PC-9 (cell line): ENCODE data around the gene CCL16. TPM values are rescaled to one million over a fixed set of nuclear protein-coding genes. Genes with fewer than 3 reads are reported as not detected.

ENCODE experiments used
- BruUV-seq: library from RNA; stranded (reverse); fragments of 400-500 nt; replicated peaks from 2 replicates; lab custom pipeline; 2021; lab: Mats Ljungman, UMichigan
- CTCF ChIA-PET: fragments of 300-600 bp; sonication (Branson Sonifier 250); formaldehyde crosslinking; loops from one replicate; lab custom pipeline; 2022; ENCODE audit warnings: antibody characterized with exemption; lab: Charles Lee
- POLR2A ChIA-PET: fragments of 300-600 bp; sonication (Branson Sonifier 250); formaldehyde crosslinking; loops from one replicate; lab custom pipeline; 2022; ENCODE audit warnings: antibody characterized with exemption; ENCODE audit not compliant: unreplicated experiment; lab: Charles Lee
- DNase-seq, 2 experiments: peaks; one replicate each; pipeline versions ENCODE4 v3.0.0 to v3.0.0-alpha.2; 2015 to 2022; ENCODE audit warnings: mixed read lengths in 1 of 2
- H2AFZ ChIP-seq: fragments of 200-600 bp; sonication (generic); 2 replicates; pipeline ENCODE4 v1.8.1; 2017; ENCODE audit warnings: antibody characterized with exemption
- H3F3A ChIP-seq: fragments of 200-600 bp; sonication (generic); 2 replicates; pipeline ENCODE4 v1.8.1; 2017; ENCODE audit warnings: antibody characterized with exemption, mild to moderate bottlenecking, low read depth; ENCODE audit not compliant: insufficient read depth
- H3K27ac ChIP-seq: fragments of 200-600 bp; sonication (generic); 2 replicates; pipeline ENCODE4 v1.6.1; 2016; ENCODE audit warnings: mixed run types
- H3K27me3 ChIP-seq: fragments of 200-600 bp; sonication (generic); 2 replicates; pipeline ENCODE4 v1.6.1; 2016; ENCODE audit warnings: low read depth, mixed run types; ENCODE audit not compliant: insufficient read depth
- H3K36me3 ChIP-seq: fragments of 200-600 bp; sonication (generic); 2 replicates; pipeline ENCODE4 v1.6.1; 2016; ENCODE audit warnings: low read depth, mixed run types
- H3K4me1 ChIP-seq: fragments of 200-600 bp; sonication (generic); replicated peaks from 2 replicates; pipeline ENCODE4 v1.6.1; 2016; ENCODE audit warnings: mixed run types; ENCODE audit not compliant: insufficient read depth
- H3K4me2 ChIP-seq: fragments of 200-600 bp; sonication (generic); 2 replicates; pipeline ENCODE4 v1.6.1; 2017; ENCODE audit warnings: mixed run types
- H3K4me3 ChIP-seq: fragments of 200-600 bp; sonication (generic); 2 replicates; pipeline ENCODE4 v1.6.1; 2016; ENCODE audit warnings: mixed run types
- H3K79me2 ChIP-seq: fragments of 200-600 bp; sonication (generic); 2 replicates; pipeline ENCODE4 v1.6.1; 2017; ENCODE audit warnings: low read depth, mixed run types
- H3K9me2 ChIP-seq: fragments of 200-600 bp; sonication (generic); 2 replicates; pipeline ENCODE4 v1.8.1; 2017; ENCODE audit warnings: mild to moderate bottlenecking; ENCODE audit not compliant: insufficient read depth
- H3K9me3 ChIP-seq: fragments of 200-600 bp; sonication (generic); 2 replicates; pipeline ENCODE4 v1.8.1; 2016; ENCODE audit warnings: low read depth; ENCODE audit not compliant: insufficient read depth
- H4K20me1 ChIP-seq: fragments of 200-600 bp; sonication (generic); 2 replicates; pipeline ENCODE4 v1.8.1; 2017; ENCODE audit not compliant: insufficient read depth
- EZH2 ChIP-seq: fragments of 200-600 bp; sonication (generic); IDR thresholded peaks from 2 replicates; pipeline ENCODE4 v1.8.0; 2017; ENCODE audit warnings: antibody characterized with exemption, low read depth
- intact Hi-C: fragments of 100-400 bp; cut with micrococcal nuclease; formaldehyde crosslinking; loops from one replicate; pipeline ENCODE4 v1.10.0; 2022; ENCODE audit not compliant: unreplicated experiment
- total RNA-seq: library from RNA; stranded (reverse); gene quantifications from 2 replicates; pipeline ENCODE4 v1.2.3, GENCODE V29; 2021
- TF ChIP-seq, protein P1 (sequence below): fragments of 200-600 bp; sonication (generic); conservative IDR thresholded peaks from 2 replicates; pipeline ENCODE4 v1.6.1; 2017; ENCODE audit warnings: mixed run types, antibody characterized with exemption, mild to moderate bottlenecking, moderate library complexity

CCL16 gene
- total RNA-seq, 1 experiment from 2014 or later, result not detected

- Histone ChIP-seq H2AFZ (no peak overlapping the region), H3F3A (no peaks in the 10 kb centered on the region), H3K4me3 (no peak overlapping the region), H3K9me2 (no peaks in the 10 kb centered on the region), H3K27ac (no peak overlapping the region), H4K20me1 (no peaks in the 10 kb centered on the region), H3K4me2 (no peak overlapping the region), H3K36me3 (no peaks in the 10 kb centered on the region), H3K79me2 (no peaks in the 10 kb centered on the region), H3K9me3 (no peaks in the 10 kb centered on the region), H3K27me3 (peaks cover 8% of the 10 kb centered on the region; the same call in 1 of the 2 replicates), H3K4me1 (no peaks in the 10 kb centered on the region)
- BruUV-seq, result no TSS peak
- DNase-seq, result no peak
- POLR2A ChIA-PET, result no interaction called here
- CTCF ChIA-PET, result no interaction called here
- TF ChIP-seq, protein P1, sequence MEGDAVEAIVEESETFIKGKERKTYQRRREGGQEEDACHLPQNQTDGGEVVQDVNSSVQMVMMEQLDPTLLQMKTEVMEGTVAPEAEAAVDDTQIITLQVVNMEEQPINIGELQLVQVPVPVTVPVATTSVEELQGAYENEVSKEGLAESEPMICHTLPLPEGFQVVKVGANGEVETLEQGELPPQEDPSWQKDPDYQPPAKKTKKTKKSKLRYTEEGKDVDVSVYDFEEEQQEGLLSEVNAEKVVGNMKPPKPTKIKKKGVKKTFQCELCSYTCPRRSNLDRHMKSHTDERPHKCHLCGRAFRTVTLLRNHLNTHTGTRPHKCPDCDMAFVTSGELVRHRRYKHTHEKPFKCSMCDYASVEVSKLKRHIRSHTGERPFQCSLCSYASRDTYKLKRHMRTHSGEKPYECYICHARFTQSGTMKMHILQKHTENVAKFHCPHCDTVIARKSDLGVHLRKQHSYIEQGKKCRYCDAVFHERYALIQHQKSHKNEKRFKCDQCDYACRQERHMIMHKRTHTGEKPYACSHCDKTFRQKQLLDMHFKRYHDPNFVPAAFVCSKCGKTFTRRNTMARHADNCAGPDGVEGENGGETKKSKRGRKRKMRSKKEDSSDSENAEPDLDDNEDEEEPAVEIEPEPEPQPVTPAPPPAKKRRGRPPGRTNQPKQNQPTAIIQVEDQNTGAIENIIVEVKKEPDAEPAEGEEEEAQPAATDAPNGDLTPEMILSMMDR, result no peak
- no peak for TF ChIP-seq EZH2
- intact Hi-C loops, result no loop called here
Measured at GRCh38 chr17:35932586-35932985, 48.7 kb downstream of the CCL16 start.

GRCh38 chr17:35931794-35932425 is 49.4 kb downstream of the CCL16 start:
- Histone ChIP-seq H3K27me3 (peaks cover 8% of the 10 kb centered on the region; the same call in 1 of the 2 replicates), H3K9me2 (no peaks in the 10 kb centered on the region), H3K27ac (no peak overlapping the region), H4K20me1 (no peaks in the 10 kb centered on the region), H3K79me2 (no peaks in the 10 kb centered on the region), H3K36me3 (no peaks in the 10 kb centered on the region), H3K4me2 (no peak overlapping the region), H3K4me3 (no peak overlapping the region), H3K4me1 (no peaks in the 10 kb centered on the region), H2AFZ (no peak overlapping the region), H3F3A (no peaks in the 10 kb centered on the region), H3K9me3 (no peaks in the 10 kb centered on the region)
- ChIA-PET CTCF (no interaction called here), POLR2A (no interaction called here)
- TF ChIP-seq, protein P1, result no peak
- TF ChIP-seq EZH2, result no peak
- intact Hi-C loops, result no loop called here
- DNase-seq, result no peak
- no TSS peak for BruUV-seq

GRCh38 chr17:35930211-35931065 is 50.9 kb downstream of the CCL16 start, which contains the start of gene RDM1:
Gene RDM1 (minus strand): TSS chr17:35930773. CDS start chr17:35930727, 46 bp downstream.
- intact Hi-C loops, result no loop called here
- BruUV-seq, result TSS peak; percentile 66

More at GRCh38 chr17:35930211-35931065, 50.9 kb downstream of the CCL16 start, which contains the start of gene RDM1:
- Histone ChIP-seq H3K9me3 (no peaks in the 10 kb centered on the region), H3K27me3 (peaks cover 8% of the 10 kb centered on the region; the same call in 1 of the 2 replicates), H3K4me2 (peak within 1 kb of the TSS; percentile 67), H3K27ac (no peak within 1 kb of the TSS), H3K9me2 (no peaks in the 10 kb centered on the region), H2AFZ (peak within 1 kb of the TSS; percentile 73), H3K4me1 (no peaks in the 10 kb centered on the region), H3K4me3 (peak within 1 kb of the TSS; percentile 43; the same call in 1 of the 2 replicates), H4K20me1 (no peaks in the 10 kb centered on the region), H3K79me2 (no peaks in the 10 kb centered on the region), H3F3A (no peaks in the 10 kb centered on the region), H3K36me3 (no peaks in the 10 kb centered on the region)
- TF ChIP-seq, protein P1, result no peak
- TF ChIP-seq EZH2, result no peak
- CTCF ChIA-PET, result no interaction called here
- POLR2A ChIA-PET, result interaction anchor here (0.6 kb wide), 2 partner anchors 29 to 689 kb away, joined by 4 to 5 read pairs; no protein-coding TSS in a partner anchor
- peak; percentile 41 to 88 for DNase-seq
